ENCODE data around the gene KCNG2.

The KCNG2 gene

DNA sequence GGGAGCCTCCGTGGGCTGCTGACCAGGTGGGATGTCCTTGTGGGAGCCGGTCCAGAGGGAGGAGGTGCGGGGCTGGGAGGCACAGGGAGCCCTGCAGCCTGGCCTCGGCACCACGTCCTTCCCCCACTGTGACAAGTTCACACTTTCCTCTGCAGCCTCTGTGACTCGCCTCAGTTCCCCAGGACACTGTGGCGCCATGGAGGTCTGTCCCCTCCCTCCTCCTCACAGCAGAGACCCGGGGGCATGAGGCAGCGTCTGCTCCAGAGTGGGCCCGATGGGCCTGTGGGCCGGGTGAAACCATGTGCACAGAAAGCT is 27.3 kb upstream of the KCNG2 start:
- Histone ChIP-seq H3K79me2 (ENCODE audit: insufficient read depth, low read length) (no peaks in the 10 kb centered on the region), H3K4me1 (ENCODE audit: insufficient read depth, low read length, severe bottlenecking) (no peaks in the 10 kb centered on the region), H3K9me2 (ENCODE audit: low read depth, low read length) (no peaks in the 10 kb centered on the region), H3K27ac (ENCODE audit: low read depth, low read length, poor library complexity, severe bottlenecking) (no peak overlapping the region), H3K9me3 (ENCODE audit: low read length) (0 out of 2 replicates have a peak, but pooled peaks cover 3% of the 10 kb centered on the region), H3K4me2 (ENCODE audit: low read length) (no peak overlapping the region), H3K36me3 (ENCODE audit: insufficient read depth, low read length) (no peaks in the 10 kb centered on the region; the same call in 1 of the 2 replicates), H2AFZ (ENCODE audit: low read length) (no peak overlapping the region), H3K27me3 (ENCODE audit: insufficient read depth, low read length) (peaks cover 8% of the 10 kb centered on the region; the same call in 1 of the 2 replicates), H3K9ac (ENCODE audit: low read length) (no peak overlapping the region), H3F3A (ENCODE audit: insufficient read depth, low read length) (no peaks in the 10 kb centered on the region), H4K20me1 (ENCODE audit: insufficient read depth, low read length) (no peaks in the 10 kb centered on the region), H3K4me3 (ENCODE audit: low read depth, low read length, poor library complexity, severe bottlenecking) (no peak overlapping the region)
- TF ChIP-seq CTCF (IDR thresholded peaks at IDR 0.05; ENCODE audit: low read length), result no peak
- no peak for TF ChIP-seq EZH2 (IDR thresholded peaks at IDR 0.05; ENCODE audit: borderline replicate concordance, low read length)

GRCh38 chr18:79770826-79771225 is 26.9 kb upstream of the KCNG2 start:
- H3K79me2 ChIP-seq (ENCODE audit: insufficient read depth, low read length), result no peaks in the 10 kb centered on the region

DNA sequence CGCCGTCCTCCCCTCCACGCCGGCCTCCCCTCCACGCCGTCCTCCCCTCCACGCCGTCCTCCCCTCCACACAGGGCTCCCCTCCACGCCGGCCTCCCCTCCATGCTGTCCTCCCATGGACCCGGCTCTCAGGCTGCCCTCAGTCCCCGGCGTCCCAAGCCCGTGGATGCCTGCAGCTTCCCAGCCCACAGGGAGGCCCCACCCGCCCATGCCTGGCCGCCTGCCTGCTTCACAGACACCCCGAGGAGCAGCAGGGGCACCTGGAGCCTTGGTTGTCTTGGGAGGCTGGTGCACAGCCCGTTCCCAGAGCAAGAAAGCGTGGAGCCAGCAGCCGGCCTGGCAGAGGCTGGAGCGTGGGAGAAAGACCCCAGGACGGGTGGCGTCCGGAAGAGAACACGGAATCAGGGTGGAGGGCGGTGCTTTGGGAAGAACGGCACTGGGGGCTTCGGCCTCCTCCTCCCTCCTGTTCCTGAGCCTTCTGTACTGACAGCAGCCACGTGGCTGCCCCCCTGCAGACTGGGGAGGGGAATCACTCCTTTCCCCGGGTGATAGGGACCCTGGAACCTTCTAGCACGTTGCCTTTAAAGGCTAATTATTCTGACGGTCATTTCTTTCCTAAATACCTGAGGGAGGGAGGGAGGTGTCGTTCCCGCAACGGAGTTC is 26.2 kb upstream of the KCNG2 start:
- H2AFZ ChIP-seq (ENCODE audit: low read length), result no peak overlapping the region
- 0 out of 2 replicates have a peak, but pooled peaks cover 3% of the 10 kb centered on the region for H3K9me3 ChIP-seq (ENCODE audit: low read length)
- H4K20me1 ChIP-seq (ENCODE audit: insufficient read depth, low read length), result no peaks in the 10 kb centered on the region
- H3K9ac ChIP-seq (ENCODE audit: low read length), result no peak overlapping the region
- H3K4me2 ChIP-seq (ENCODE audit: low read length), result no peak overlapping the region
- H3K4me3 ChIP-seq (ENCODE audit: low read depth, low read length, poor library complexity, severe bottlenecking), result no peak overlapping the region
- H3K27me3 ChIP-seq (ENCODE audit: insufficient read depth, low read length), result peaks cover 8% of the 10 kb centered on the region; the same call in 1 of the 2 replicates
- TF ChIP-seq EZH2 (IDR thresholded peaks at IDR 0.05; ENCODE audit: borderline replicate concordance, low read length), result no peak
- no peak for TF ChIP-seq CTCF (IDR thresholded peaks at IDR 0.05; ENCODE audit: low read length)
- H3K79me2 ChIP-seq (ENCODE audit: insufficient read depth, low read length), result no peaks in the 10 kb centered on the region
- H3K36me3 ChIP-seq (ENCODE audit: insufficient read depth, low read length), result no peaks in the 10 kb centered on the region; the same call in 1 of the 2 replicates
- no peak overlapping the region for H3K27ac ChIP-seq (ENCODE audit: low read depth, low read length, poor library complexity, severe bottlenecking)
- H3K4me1 ChIP-seq (ENCODE audit: insufficient read depth, low read length, severe bottlenecking), result no peaks in the 10 kb centered on the region
- H3K9me2 ChIP-seq (ENCODE audit: low read depth, low read length), result no peaks in the 10 kb centered on the region
- no peaks in the 10 kb centered on the region for H3F3A ChIP-seq (ENCODE audit: insufficient read depth, low read length)

More at GRCh38 chr18:79770826-79771225, 26.9 kb upstream of the KCNG2 start:
- Histone ChIP-seq H3K9me2 (ENCODE audit: low read depth, low read length) (no peaks in the 10 kb centered on the region), H3K4me2 (ENCODE audit: low read length) (no peak overlapping the region), H3K4me3 (ENCODE audit: low read depth, low read length, poor library complexity, severe bottlenecking) (no peak overlapping the region), H3K27me3 (ENCODE audit: insufficient read depth, low read length) (peaks cover 8% of the 10 kb centered on the region; the same call in 1 of the 2 replicates), H3K36me3 (ENCODE audit: insufficient read depth, low read length) (no peaks in the 10 kb centered on the region; the same call in 1 of the 2 replicates), H3K9me3 (ENCODE audit: low read length) (0 out of 2 replicates have a peak, but pooled peaks cover 3% of the 10 kb centered on the region), H2AFZ (ENCODE audit: low read length) (no peak overlapping the region), H3F3A (ENCODE audit: insufficient read depth, low read length) (no peaks in the 10 kb centered on the region), H4K20me1 (ENCODE audit: insufficient read depth, low read length) (no peaks in the 10 kb centered on the region), H3K9ac (ENCODE audit: low read length) (no peak overlapping the region), H3K4me1 (ENCODE audit: insufficient read depth, low read length, severe bottlenecking) (no peaks in the 10 kb centered on the region), H3K27ac (ENCODE audit: low read depth, low read length, poor library complexity, severe bottlenecking) (no peak overlapping the region)
- no peak for TF ChIP-seq EZH2 (IDR thresholded peaks at IDR 0.05; ENCODE audit: borderline replicate concordance, low read length)
- no peak for TF ChIP-seq CTCF (IDR thresholded peaks at IDR 0.05; ENCODE audit: low read length)
